Measurements from ENCODE around the gene ZNF746. TPM values are rescaled to one million over a fixed set of nuclear protein-coding genes. Genes with fewer than 3 reads are reported as not detected.

ZNF746 gene
- total RNA-seq: 20.6 TPM
- long read RNA-seq, partial matches to known transcripts: 7 of 38 reads
- long read RNA-seq, other reads (novel, unspliced or antisense): 22 of 38 reads

DNA sequence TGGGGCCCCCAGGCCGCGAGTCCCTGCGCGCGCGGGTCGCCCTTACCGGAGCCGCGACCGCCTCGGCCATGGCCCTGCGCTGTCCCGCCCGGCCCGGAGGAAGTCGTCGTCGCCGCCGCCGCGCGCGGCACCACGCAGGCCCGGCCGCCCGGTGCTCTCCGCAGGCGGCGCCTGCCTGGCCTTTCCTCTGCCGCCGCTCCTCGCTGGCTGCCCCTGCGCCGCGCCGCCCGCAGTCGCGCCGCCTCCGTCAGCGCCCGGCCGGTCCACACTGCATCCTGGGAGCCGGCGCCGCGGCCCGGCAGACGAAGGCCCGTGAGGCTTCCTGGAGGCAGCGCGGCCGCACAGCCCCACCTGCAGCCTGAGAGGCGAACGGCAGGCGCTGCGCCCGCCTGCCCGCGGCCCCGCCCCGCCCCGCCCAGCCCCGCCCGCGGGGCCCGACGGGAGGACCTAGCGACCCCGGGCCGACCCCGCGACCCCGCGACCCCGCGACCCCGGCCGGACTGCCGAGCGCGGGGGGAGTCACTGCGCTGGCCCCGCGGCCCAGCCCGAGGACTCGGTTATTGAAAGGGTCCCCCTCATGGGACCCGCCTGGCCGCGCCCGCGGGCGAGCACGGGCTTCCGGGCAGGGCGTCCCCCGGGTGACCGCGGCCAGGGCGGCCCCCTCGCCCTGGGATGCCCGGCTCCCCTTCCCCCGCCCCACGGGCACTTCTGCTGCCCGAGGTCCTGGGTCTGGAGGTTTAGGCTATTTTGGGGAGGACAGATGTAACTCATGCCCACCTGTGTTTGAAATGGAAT is at the start of gene ZNF746:
TSS of gene ZNF746 (minus strand) at position 343 of the 795 bp plus-strand sequence. CDS start at position 70, 273 bp downstream.
- no peaks in the 10 kb centered on the region for H3K9me3 ChIP-seq
- H3K27ac ChIP-seq: peak within 1 kb of the TSS; percentile 83
- H3K36me3 ChIP-seq: peaks cover 16% of the 10 kb centered on the region
- H3K4me1 ChIP-seq: peaks cover 26% of the 10 kb centered on the region
- no peaks in the 10 kb centered on the region for H3K27me3 ChIP-seq (ENCODE audit: low read depth)
- ATAC-seq (peak; percentile 95 to 96), DNase-seq (peak; percentile 92)
- peak within 1 kb of the TSS; percentile 65 for H3K4me3 ChIP-seq
- intact Hi-C loops (cut with DNase I): no loop called here
- peak; percentile 37 for TF ChIP-seq CTCF (IDR thresholded peaks at IDR 0.05)

DNA sequence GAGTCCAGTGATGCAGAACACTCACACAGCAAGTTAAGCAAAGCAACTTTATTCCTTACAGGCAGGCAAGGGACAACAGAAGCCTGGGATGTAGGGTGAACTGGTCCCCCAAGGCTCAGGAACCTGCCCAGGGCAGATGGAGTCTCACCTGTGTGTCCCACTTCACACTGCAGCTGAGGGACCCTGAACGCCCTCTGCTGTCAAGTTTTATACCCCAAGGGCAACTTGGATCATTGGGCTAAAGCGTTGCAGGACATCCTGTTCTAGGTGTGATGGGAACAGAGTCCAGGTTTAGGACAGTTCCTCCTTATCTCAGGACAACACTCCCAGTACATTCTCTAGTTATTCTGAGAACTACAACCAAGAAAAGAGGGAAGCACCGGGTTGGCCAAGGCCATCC is 49.5 kb upstream of the ZNF746 start:
- no peak for TF ChIP-seq CTCF (IDR thresholded peaks at IDR 0.05)
- intact Hi-C loops (cut with DNase I): no loop called here
- no peak for DNase-seq

GRCh38 chr7:149546331-149546730 is 48.7 kb upstream of the ZNF746 start:
- no peaks in the 10 kb centered on the region for H3K27me3 ChIP-seq (ENCODE audit: low read depth)
- ATAC-seq (no peak), DNase-seq (no peak)
- H3K27ac ChIP-seq: no peak overlapping the region
- intact Hi-C loops (cut with DNase I): no loop called here
- no peak for TF ChIP-seq CTCF (IDR thresholded peaks at IDR 0.05)
- H3K9me3 ChIP-seq: peaks cover 4% of the 10 kb centered on the region
- H3K4me1 ChIP-seq: no peaks in the 10 kb centered on the region
- no peak overlapping the region for H3K4me3 ChIP-seq
- peaks cover 43% of the 10 kb centered on the region for H3K36me3 ChIP-seq

More for the DNA sequence above, 49.5 kb upstream of the ZNF746 start:
- H3K4me1 ChIP-seq: no peaks in the 10 kb centered on the region
- H3K9me3 ChIP-seq: no peaks in the 10 kb centered on the region
- ATAC-seq: no peak
- H3K27me3 ChIP-seq (ENCODE audit: low read depth): no peaks in the 10 kb centered on the region
- H3K36me3 ChIP-seq: peaks cover 51% of the 10 kb centered on the region
- H3K27ac ChIP-seq: no peak overlapping the region
- no peak overlapping the region for H3K4me3 ChIP-seq

- no peak for TF ChIP-seq CTCF (IDR thresholded peaks at IDR 0.05)
- no peaks in the 10 kb centered on the region for H3K4me1 ChIP-seq
- H3K36me3 ChIP-seq: peaks cover 20% of the 10 kb centered on the region
- H3K27me3 ChIP-seq (ENCODE audit: low read depth): no peaks in the 10 kb centered on the region
- intact Hi-C loops (cut with DNase I): no loop called here
- no peak for DNase-seq
- no peak overlapping the region for H3K4me3 ChIP-seq
- H3K9me3 ChIP-seq: peaks cover 14% of the 10 kb centered on the region
- no peak for ATAC-seq
- no peak overlapping the region for H3K27ac ChIP-seq
These were observed 46.4 kb upstream of the ZNF746 start for GRCh38 chr7:149544028-149544427.

GRCh38 chr7:149532654-149533053 is 35.0 kb upstream of the ZNF746 start:
- Histone ChIP-seq H3K27me3 (ENCODE audit: low read depth) (no peaks in the 10 kb centered on the region), H3K4me3 (no peak overlapping the region), H3K36me3 (no peaks in the 10 kb centered on the region), H3K27ac (no peak overlapping the region), H3K4me1 (no peaks in the 10 kb centered on the region), H3K9me3 (peaks cover 51% of the 10 kb centered on the region)
- TF ChIP-seq CTCF (IDR thresholded peaks at IDR 0.05): no peak
- no peak for ATAC-seq
- no peak for DNase-seq
- intact Hi-C loops (cut with DNase I): no loop called here
